NCI-H1694 treated with DMSO at 0.1 percent for 48 hours (cell line): Measurements from ENCODE around the gene MTHFR.
"Not testable (repeated sequence)": the region's sequence is repeated elsewhere in the genome, so short reads cannot be mapped to it uniquely, and the experiment has no call there.

Experiments used
- DNase-seq: peaks from one replicate; lab custom pipeline; 2025; lab: John Stamatoyannopoulos, UW

Gene MTHFR

GRCh38 chr1:11833497-11833896 lies 27.7 kb upstream of the MTHFR start:
- no peak for DNase-seq

- no peak for DNase-seq
These were observed 26.4 kb upstream of the MTHFR start for GRCh38 chr1:11831945-11832725.

GRCh38 chr1:11828511-11828910 lies 22.7 kb upstream of the MTHFR start:
- DNase-seq, result no peak

- no peak for DNase-seq
These were observed 21.2 kb upstream of the MTHFR start for GRCh38 chr1:11826946-11827345.

- no peak for DNase-seq
These were observed 19.4 kb upstream of the MTHFR start for GRCh38 chr1:11825131-11825530.

GRCh38 chr1:11823366-11824137 lies 17.8 kb upstream of the MTHFR start:
- DNase-seq, result no peak

GRCh38 chr1:11822091-11822490 lies 16.3 kb upstream of the MTHFR start:
- no peak for DNase-seq

- no peak for DNase-seq
These were observed 11.4 kb upstream of the MTHFR start for GRCh38 chr1:11817192-11817591.

- no peak for DNase-seq
These were observed 7.3 kb upstream of the MTHFR start for GRCh38 chr1:11813021-11813420.

GRCh38 chr1:11807133-11807532 lies 1.4 kb upstream of the MTHFR start:
- DNase-seq, result no peak

GRCh38 chr1:11806307-11806936 lies 658 bp upstream of the MTHFR start:
- DNase-seq, result no peak

- peak; percentile 16 for DNase-seq
These were observed 920 bp downstream of the MTHFR start for GRCh38 chr1:11804666-11805421.

- not testable (repeated sequence) for DNase-seq
These were observed 1.7 kb downstream of the MTHFR start for GRCh38 chr1:11803924-11804665.

- DNase-seq, result peak; percentile 82
These were observed 2.5 kb downstream of the MTHFR start for GRCh38 chr1:11802973-11803885.

- DNase-seq, result no peak
These were observed 3.2 kb downstream of the MTHFR start for GRCh38 chr1:11802616-11802972.

- DNase-seq, result no peak
These were observed 4.9 kb downstream of the MTHFR start for GRCh38 chr1:11800756-11801433.

- DNase-seq, result no peak
These were observed 5.4 kb downstream of the MTHFR start for GRCh38 chr1:11800391-11800755.

GRCh38 chr1:11799896-11800295 lies 5.9 kb downstream of the MTHFR start:
- DNase-seq, result no peak

- no peak for DNase-seq
These were observed 6.7 kb downstream of the MTHFR start for GRCh38 chr1:11799099-11799498.
